ENCODE measurements around the gene SLC25A38.

SLC25A38 gene

DNA sequence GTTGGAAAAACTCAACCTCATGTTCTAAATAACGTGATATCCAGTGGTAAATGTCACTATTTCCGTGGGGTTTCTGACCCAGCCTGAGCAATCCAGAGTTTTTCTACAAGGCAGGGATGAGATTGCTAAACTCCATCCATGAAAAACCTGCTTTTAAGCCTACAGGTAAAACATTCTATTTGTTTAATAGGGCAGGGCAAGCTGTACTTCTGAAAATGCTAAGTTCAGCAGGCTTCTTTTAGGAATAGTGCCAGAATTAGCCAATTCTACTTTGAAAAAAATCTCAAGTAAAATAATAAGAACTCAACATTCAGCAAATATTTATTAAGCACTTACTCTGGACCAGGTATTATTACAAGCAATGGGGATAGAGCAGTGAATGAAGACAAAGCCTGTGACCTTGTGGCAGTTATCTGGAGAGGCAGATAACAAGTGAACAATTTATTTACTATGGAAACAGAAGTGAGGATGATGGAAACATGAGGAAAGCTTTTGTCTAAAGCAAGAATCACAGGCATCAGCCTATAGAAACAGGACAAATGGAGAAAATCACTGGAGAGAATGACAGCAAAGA, 36.7 kb downstream of the SLC25A38 start:
- Histone ChIP-seq H3K79me2 (ENCODE audit: control insufficient read depth, insufficient read depth, low read length) (no peaks in the 10 kb centered on the region), H4K8ac (ENCODE audit: low read depth, low read length) (no peak overlapping the region), H3K56ac (ENCODE audit: low read length) (no peak overlapping the region), H3K4me3 (ENCODE audit: low read length) (no peak overlapping the region), H3K18ac (ENCODE audit: low read length) (no peak overlapping the region), H3K36me3 (ENCODE audit: control insufficient read depth, insufficient read depth, low read length) (no peaks in the 10 kb centered on the region), H3K27ac (ENCODE audit: low read depth, low read length) (no peak overlapping the region), H2BK5ac (ENCODE audit: low read length) (no peak overlapping the region), H3K4me1 (ENCODE audit: control insufficient read depth, low read depth, low read length) (no peaks in the 10 kb centered on the region), H4K5ac (ENCODE audit: low read length) (no peak overlapping the region), H3K9ac (ENCODE audit: low read length) (no peak overlapping the region), H2BK120ac (ENCODE audit: low read depth, low read length) (no peak overlapping the region), H3K79me1 (ENCODE audit: low read length) (no peaks in the 10 kb centered on the region), H3K27me3 (ENCODE audit: insufficient read depth, low read length, poor library complexity) (no peaks in the 10 kb centered on the region), H2BK15ac (replicated peaks; ENCODE audit: low read depth) (no peak overlapping the region), H2AK5ac (ENCODE audit: low read length) (no peak overlapping the region), H3K4ac (ENCODE audit: low read depth, low read length) (no peak overlapping the region), H3K23ac (ENCODE audit: low read length) (no peak overlapping the region), H3K4me2 (ENCODE audit: low read length) (no peak overlapping the region)
- DNase-seq = no peak
- WGBS (ENCODE audit: extremely low coverage, insufficient coverage, low lambda C conversion rate) = no CpG with 5 or more reads among the region's 2 CpGs

DNA sequence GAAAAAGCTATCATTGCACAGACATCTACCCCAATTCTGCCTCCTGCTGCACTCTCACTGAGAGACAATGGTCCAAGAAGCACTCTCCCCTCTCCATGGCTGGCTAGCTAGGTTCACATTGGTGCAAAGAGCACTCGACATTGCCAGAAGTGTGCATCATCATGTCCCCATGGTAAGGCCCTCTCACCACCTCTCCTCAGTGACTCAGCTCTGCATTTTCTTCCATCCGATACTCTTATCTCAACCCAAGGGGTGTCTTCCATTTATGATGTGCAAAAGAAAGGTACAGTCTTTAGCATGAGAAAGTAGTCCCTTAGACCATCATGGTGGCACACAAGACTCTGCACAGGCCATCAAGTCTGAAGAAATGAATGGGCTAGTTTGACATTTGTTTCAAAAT, 37.4 kb downstream of the SLC25A38 start:
- Histone ChIP-seq H2AK5ac (ENCODE audit: low read length) (no peak overlapping the region), H3K18ac (ENCODE audit: low read length) (no peak overlapping the region)
- no CpG with 5 or more reads among the region's 2 CpGs for WGBS (ENCODE audit: extremely low coverage, insufficient coverage, low lambda C conversion rate)

GRCh38 chr3:39423436-39423970, 40.3 kb downstream of the SLC25A38 start:
- Histone ChIP-seq H3K4ac (ENCODE audit: low read depth, low read length) (no peak overlapping the region), H4K5ac (ENCODE audit: low read length) (no peak overlapping the region), H3K36me3 (ENCODE audit: control insufficient read depth, insufficient read depth, low read length) (no peaks in the 10 kb centered on the region), H2BK15ac (replicated peaks; ENCODE audit: low read depth) (no peak overlapping the region), H3K79me2 (ENCODE audit: control insufficient read depth, insufficient read depth, low read length) (no peaks in the 10 kb centered on the region), H3K4me1 (ENCODE audit: control insufficient read depth, low read depth, low read length) (no peaks in the 10 kb centered on the region), H2BK120ac (ENCODE audit: low read depth, low read length) (no peak overlapping the region), H4K8ac (ENCODE audit: low read depth, low read length) (no peak overlapping the region), H3K27ac (ENCODE audit: low read depth, low read length) (no peak overlapping the region), H3K56ac (ENCODE audit: low read length) (no peak overlapping the region), H3K23ac (ENCODE audit: low read length) (no peak overlapping the region), H3K9ac (ENCODE audit: low read length) (no peak overlapping the region), H3K4me2 (ENCODE audit: low read length) (no peak overlapping the region), H3K4me3 (ENCODE audit: low read length) (no peak overlapping the region), H3K18ac (ENCODE audit: low read length) (no peak overlapping the region), H3K79me1 (ENCODE audit: low read length) (no peaks in the 10 kb centered on the region), H2AK5ac (ENCODE audit: low read length) (no peak overlapping the region), H3K27me3 (ENCODE audit: insufficient read depth, low read length, poor library complexity) (no peaks in the 10 kb centered on the region), H2BK5ac (ENCODE audit: low read length) (no peak overlapping the region)
- DNase-seq = no peak
- 100% methylated on average over 1 of the region's 1 CpG for WGBS (ENCODE audit: extremely low coverage, insufficient coverage, low lambda C conversion rate)

More for the DNA sequence above, 37.4 kb downstream of the SLC25A38 start:
- no peak for DNase-seq
- Histone ChIP-seq H3K79me2 (ENCODE audit: control insufficient read depth, insufficient read depth, low read length) (no peaks in the 10 kb centered on the region), H3K4me1 (ENCODE audit: control insufficient read depth, low read depth, low read length) (no peaks in the 10 kb centered on the region), H3K4me2 (ENCODE audit: low read length) (no peak overlapping the region), H3K23ac (ENCODE audit: low read length) (no peak overlapping the region), H3K56ac (ENCODE audit: low read length) (no peak overlapping the region), H2BK120ac (ENCODE audit: low read depth, low read length) (no peak overlapping the region), H3K27ac (ENCODE audit: low read depth, low read length) (no peak overlapping the region), H3K27me3 (ENCODE audit: insufficient read depth, low read length, poor library complexity) (no peaks in the 10 kb centered on the region), H4K8ac (ENCODE audit: low read depth, low read length) (no peak overlapping the region), H3K36me3 (ENCODE audit: control insufficient read depth, insufficient read depth, low read length) (no peaks in the 10 kb centered on the region), H2BK5ac (ENCODE audit: low read length) (no peak overlapping the region), H2BK15ac (replicated peaks; ENCODE audit: low read depth) (no peak overlapping the region), H3K4me3 (ENCODE audit: low read length) (no peak overlapping the region), H3K4ac (ENCODE audit: low read depth, low read length) (no peak overlapping the region), H3K9ac (ENCODE audit: low read length) (no peak overlapping the region), H3K79me1 (ENCODE audit: low read length) (no peaks in the 10 kb centered on the region), H4K5ac (ENCODE audit: low read length) (no peak overlapping the region)

GRCh38 chr3:39426312-39426711, 43.1 kb downstream of the SLC25A38 start:
- Histone ChIP-seq H3K4me1 (ENCODE audit: control insufficient read depth, low read depth, low read length) (no peaks in the 10 kb centered on the region), H3K79me1 (ENCODE audit: low read length) (no peaks in the 10 kb centered on the region), H3K4me2 (ENCODE audit: low read length) (no peak overlapping the region), H3K36me3 (ENCODE audit: control insufficient read depth, insufficient read depth, low read length) (no peaks in the 10 kb centered on the region), H3K23ac (ENCODE audit: low read length) (no peak overlapping the region), H2BK120ac (ENCODE audit: low read depth, low read length) (no peak overlapping the region), H3K56ac (ENCODE audit: low read length) (no peak overlapping the region), H2BK15ac (replicated peaks; ENCODE audit: low read depth) (no peak overlapping the region), H2BK5ac (ENCODE audit: low read length) (no peak overlapping the region), H3K27me3 (ENCODE audit: insufficient read depth, low read length, poor library complexity) (no peaks in the 10 kb centered on the region), H4K8ac (ENCODE audit: low read depth, low read length) (no peak overlapping the region), H3K27ac (ENCODE audit: low read depth, low read length) (no peak overlapping the region), H4K5ac (ENCODE audit: low read length) (no peak overlapping the region), H3K4ac (ENCODE audit: low read depth, low read length) (no peak overlapping the region), H3K9ac (ENCODE audit: low read length) (no peak overlapping the region), H2AK5ac (ENCODE audit: low read length) (no peak overlapping the region), H3K4me3 (ENCODE audit: low read length) (no peak overlapping the region), H3K18ac (ENCODE audit: low read length) (no peak overlapping the region), H3K79me2 (ENCODE audit: control insufficient read depth, insufficient read depth, low read length) (no peaks in the 10 kb centered on the region)
- DNase-seq = no peak
- no CpG with 5 or more reads among the region's 1 CpG for WGBS (ENCODE audit: extremely low coverage, insufficient coverage, low lambda C conversion rate)

GRCh38 chr3:39427506-39427905, 44.3 kb downstream of the SLC25A38 start:
- H3K56ac ChIP-seq (ENCODE audit: low read length) = no peak overlapping the region
- H3K4ac ChIP-seq (ENCODE audit: low read depth, low read length) = no peak overlapping the region
- H3K27ac ChIP-seq (ENCODE audit: low read depth, low read length) = no peak overlapping the region
- no peaks in the 10 kb centered on the region for H3K27me3 ChIP-seq (ENCODE audit: insufficient read depth, low read length, poor library complexity)
- no peaks in the 10 kb centered on the region for H3K79me2 ChIP-seq (ENCODE audit: control insufficient read depth, insufficient read depth, low read length)
- H2BK5ac ChIP-seq (ENCODE audit: low read length) = no peak overlapping the region
- no peak overlapping the region for H2BK120ac ChIP-seq (ENCODE audit: low read depth, low read length)
- H4K8ac ChIP-seq (ENCODE audit: low read depth, low read length) = no peak overlapping the region
- H3K23ac ChIP-seq (ENCODE audit: low read length) = no peak overlapping the region
- no peaks in the 10 kb centered on the region for H3K79me1 ChIP-seq (ENCODE audit: low read length)
- H4K5ac ChIP-seq (ENCODE audit: low read length) = no peak overlapping the region
- H3K9ac ChIP-seq (ENCODE audit: low read length) = no peak overlapping the region
- no peaks in the 10 kb centered on the region for H3K4me1 ChIP-seq (ENCODE audit: control insufficient read depth, low read depth, low read length)
- no peaks in the 10 kb centered on the region for H3K36me3 ChIP-seq (ENCODE audit: control insufficient read depth, insufficient read depth, low read length)
- no CpG with 5 or more reads among the region's 1 CpG for WGBS (ENCODE audit: extremely low coverage, insufficient coverage, low lambda C conversion rate)
- H3K4me2 ChIP-seq (ENCODE audit: low read length) = no peak overlapping the region
- H2AK5ac ChIP-seq (ENCODE audit: low read length) = no peak overlapping the region
- no peak overlapping the region for H3K18ac ChIP-seq (ENCODE audit: low read length)
- H2BK15ac ChIP-seq (replicated peaks; ENCODE audit: low read depth) = no peak overlapping the region
- H3K4me3 ChIP-seq (ENCODE audit: low read length) = no peak overlapping the region
- DNase-seq = no peak

DNA sequence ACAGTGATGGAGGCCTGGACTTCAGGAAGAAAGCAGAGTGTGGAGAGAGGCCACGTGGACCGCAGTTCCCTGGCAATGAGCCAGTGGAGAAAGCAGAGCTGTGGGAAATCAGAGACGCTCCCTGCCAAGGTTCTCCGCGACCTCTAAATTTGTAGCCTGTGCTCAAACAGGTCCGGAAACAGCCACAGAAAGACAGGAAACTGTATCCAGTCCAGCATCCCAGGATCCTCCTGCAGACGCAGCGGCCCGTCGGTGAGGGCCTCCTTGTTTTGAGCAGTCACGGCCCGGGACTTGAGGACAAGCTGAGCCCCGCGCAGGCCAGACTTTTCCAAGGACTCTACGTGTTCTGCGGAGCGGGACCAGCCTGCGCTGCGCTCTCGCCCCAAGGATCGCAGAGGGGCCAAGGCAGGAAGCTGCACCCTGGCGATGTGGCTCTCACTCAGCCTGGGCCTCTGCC, 45.6 kb downstream of the SLC25A38 start:
- no peaks in the 10 kb centered on the region for H3K4me1 ChIP-seq (ENCODE audit: control insufficient read depth, low read depth, low read length)
- no CpG with 5 or more reads among the region's 22 CpGs for whole genome bisulfite sequencing (ENCODE audit: extremely low coverage, insufficient coverage, low lambda C conversion rate)
- no peak overlapping the region for H2BK15ac ChIP-seq (replicated peaks; ENCODE audit: low read depth)
- no peak overlapping the region for H3K27ac ChIP-seq (ENCODE audit: low read depth, low read length)
- no peak overlapping the region for H3K4me3 ChIP-seq (ENCODE audit: low read length)
- H3K9ac ChIP-seq (ENCODE audit: low read length) = no peak overlapping the region
- no peak overlapping the region for H3K56ac ChIP-seq (ENCODE audit: low read length)
- H3K79me1 ChIP-seq (ENCODE audit: low read length) = no peaks in the 10 kb centered on the region
- no peak overlapping the region for H4K8ac ChIP-seq (ENCODE audit: low read depth, low read length)
- no peaks in the 10 kb centered on the region for H3K27me3 ChIP-seq (ENCODE audit: insufficient read depth, low read length, poor library complexity)
- no peak overlapping the region for H2BK120ac ChIP-seq (ENCODE audit: low read depth, low read length)
- no peak overlapping the region for H3K23ac ChIP-seq (ENCODE audit: low read length)
- no peaks in the 10 kb centered on the region for H3K36me3 ChIP-seq (ENCODE audit: control insufficient read depth, insufficient read depth, low read length)
- H3K79me2 ChIP-seq (ENCODE audit: control insufficient read depth, insufficient read depth, low read length) = no peaks in the 10 kb centered on the region
- no peak overlapping the region for H3K4me2 ChIP-seq (ENCODE audit: low read length)
- H3K18ac ChIP-seq (ENCODE audit: low read length) = no peak overlapping the region
- H2AK5ac ChIP-seq (ENCODE audit: low read length) = no peak overlapping the region
- H4K5ac ChIP-seq (ENCODE audit: low read length) = no peak overlapping the region
- H3K4ac ChIP-seq (ENCODE audit: low read depth, low read length) = no peak overlapping the region
- no peak overlapping the region for H2BK5ac ChIP-seq (ENCODE audit: low read length)
- no peak for DNase-seq

Measured in mesendoderm (in vitro differentiated cells).